ENCODE data around the gene ZBTB20.

ZBTB20 gene

GRCh38 chr3:114572364-114573062, 574.6 kb downstream of the ZBTB20 start:
- no peak for DNase-seq (ENCODE audit: low read depth)

GRCh38 chr3:114571363-114571762, 575.7 kb downstream of the ZBTB20 start:
- DNase-seq (ENCODE audit: low read depth) = no peak

GRCh38 chr3:114569186-114569585, 577.9 kb downstream of the ZBTB20 start:
- DNase-seq (ENCODE audit: low read depth) = no peak

DNA sequence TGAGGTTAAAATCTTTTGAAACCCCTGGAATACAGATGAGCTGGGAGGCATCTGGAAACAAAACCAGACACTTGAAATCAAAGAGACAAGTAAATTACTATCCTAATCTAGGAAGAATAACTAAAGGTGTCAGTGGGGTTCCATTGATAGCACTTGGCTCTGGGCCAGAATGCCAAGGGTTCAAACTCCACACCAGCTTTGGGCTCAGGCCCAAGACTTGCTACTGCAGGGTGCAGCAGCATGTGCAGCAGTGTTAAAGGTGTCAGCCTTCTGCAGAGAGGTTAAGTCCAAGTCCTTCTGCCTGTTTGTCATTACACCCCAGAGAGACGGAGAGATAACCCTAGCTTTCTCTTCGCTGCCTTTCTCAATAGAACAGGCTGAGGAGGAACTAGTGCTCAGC, 579.3 kb downstream of the ZBTB20 start:
- DNase-seq (ENCODE audit: low read depth) = no peak

- DNase-seq (ENCODE audit: low read depth) = no peak
Measured at GRCh38 chr3:114566767-114567166, 580.3 kb downstream of the ZBTB20 start.

GRCh38 chr3:114566162-114566755, 580.8 kb downstream of the ZBTB20 start:
- no peak for DNase-seq (ENCODE audit: low read depth)

- no peak for DNase-seq (ENCODE audit: low read depth)
Measured at GRCh38 chr3:114565216-114565615, 581.9 kb downstream of the ZBTB20 start.

GRCh38 chr3:114563720-114564119, 583.4 kb downstream of the ZBTB20 start:
- DNase-seq (ENCODE audit: low read depth) = no peak

GRCh38 chr3:114562557-114562956, 584.5 kb downstream of the ZBTB20 start:
- no peak for DNase-seq (ENCODE audit: low read depth)

- DNase-seq (ENCODE audit: low read depth) = no peak
Measured at GRCh38 chr3:114558271-114558670, 588.8 kb downstream of the ZBTB20 start.

- DNase-seq (ENCODE audit: low read depth) = no peak
Measured at GRCh38 chr3:114557791-114558190, 589.3 kb downstream of the ZBTB20 start.

GRCh38 chr3:114556657-114557213, 590.4 kb downstream of the ZBTB20 start:
- no peak for DNase-seq (ENCODE audit: low read depth)

DNA sequence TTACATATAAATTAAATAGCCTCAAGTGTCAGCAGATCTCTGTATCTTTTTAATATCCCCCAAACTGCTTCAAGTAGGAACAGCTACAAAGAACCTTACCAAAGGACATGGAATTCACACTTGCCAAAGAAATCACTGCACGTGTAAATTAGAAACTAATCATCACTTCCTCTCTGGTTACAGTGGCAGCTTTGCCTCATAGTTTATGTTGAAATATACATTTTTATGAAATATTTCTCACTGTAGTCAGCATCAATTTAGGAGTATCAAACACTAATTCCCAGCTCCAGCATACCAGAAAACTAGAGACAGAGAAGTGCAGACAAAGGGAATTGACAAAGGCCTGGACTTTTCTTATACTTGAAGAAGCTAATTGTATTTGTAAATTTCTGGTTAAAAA, 592.4 kb downstream of the ZBTB20 start:
- no peak for DNase-seq (ENCODE audit: low read depth)

DNA sequence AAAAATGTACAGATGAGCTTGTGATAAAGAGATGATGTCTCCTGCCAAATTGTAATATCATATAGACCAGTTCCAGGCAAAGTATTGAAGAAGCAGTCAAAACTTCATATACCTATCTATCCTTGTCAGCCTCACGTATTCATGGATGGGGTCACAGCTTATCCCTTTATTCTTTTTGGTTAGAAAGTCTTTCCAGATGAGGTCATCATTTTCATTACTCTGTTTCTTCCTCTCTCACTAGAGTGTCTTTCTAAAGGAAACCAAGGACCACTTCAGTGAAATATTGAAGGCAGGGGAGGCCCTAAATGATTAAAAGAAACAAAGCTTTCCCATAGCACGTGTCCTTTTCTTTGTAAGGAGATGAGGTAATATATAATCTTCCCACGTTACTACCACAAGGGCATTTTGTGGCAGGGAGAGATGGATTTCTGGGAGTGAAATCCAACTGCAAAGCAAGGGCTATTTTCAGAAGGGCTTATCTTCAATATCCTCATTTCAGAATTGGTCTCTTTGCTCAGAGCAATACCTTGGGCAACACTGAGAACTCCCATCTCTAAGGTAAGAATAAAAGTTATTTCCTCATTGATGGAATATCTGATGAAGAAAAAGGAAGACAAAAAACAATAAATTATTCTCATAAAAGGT, 593.0 kb downstream of the ZBTB20 start:
- no peak for DNase-seq (ENCODE audit: low read depth)

GRCh38 chr3:114552527-114552812, 594.6 kb downstream of the ZBTB20 start:
- DNase-seq (ENCODE audit: low read depth) = no peak

GRCh38 chr3:114551770-114552526, 595.1 kb downstream of the ZBTB20 start:
- no peak for DNase-seq (ENCODE audit: low read depth)

DNA sequence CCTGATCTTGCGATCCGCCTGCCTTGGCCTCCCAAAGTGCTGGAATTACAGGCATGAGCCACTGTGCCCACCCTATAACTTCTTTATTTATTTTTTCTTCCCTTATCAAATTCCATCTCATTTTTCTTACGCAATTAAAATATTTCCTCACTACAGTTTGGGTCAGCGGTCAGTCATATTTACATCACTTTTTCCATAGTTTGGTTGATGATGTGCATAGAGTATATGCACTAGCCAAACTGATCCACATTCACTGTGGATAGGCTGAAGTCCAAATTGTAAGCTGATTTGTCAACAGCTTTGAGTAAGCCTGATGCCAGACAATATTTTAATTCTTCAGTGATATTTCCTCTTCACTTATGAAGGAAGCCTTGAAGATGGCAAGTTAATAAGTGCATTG, 596.9 kb downstream of the ZBTB20 start:
- no peak for DNase-seq (ENCODE audit: low read depth)

GRCh38 chr3:114545193-114545592, 601.9 kb downstream of the ZBTB20 start:
- DNase-seq (ENCODE audit: low read depth) = no peak

DNA sequence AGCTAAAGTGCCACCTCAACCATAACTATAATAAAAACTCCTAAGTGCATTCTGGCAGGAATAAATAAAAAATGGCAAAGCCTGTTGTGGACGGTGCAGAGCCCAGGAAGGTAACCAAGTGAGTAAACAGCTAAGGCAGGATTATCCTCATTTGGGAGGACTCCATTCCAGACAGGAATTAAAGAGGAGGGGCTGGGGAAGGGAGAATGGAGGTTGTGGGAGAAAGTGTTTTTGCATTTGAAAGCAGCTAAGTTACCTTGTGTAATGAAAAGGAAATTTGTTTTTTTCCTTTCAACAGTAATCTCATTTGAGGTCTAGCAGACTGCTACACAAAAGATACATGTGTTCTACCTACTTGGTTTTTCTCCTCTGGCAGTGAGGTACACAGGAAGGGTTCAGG, 604.7 kb downstream of the ZBTB20 start:
- no peak for DNase-seq (ENCODE audit: low read depth)

DNA sequence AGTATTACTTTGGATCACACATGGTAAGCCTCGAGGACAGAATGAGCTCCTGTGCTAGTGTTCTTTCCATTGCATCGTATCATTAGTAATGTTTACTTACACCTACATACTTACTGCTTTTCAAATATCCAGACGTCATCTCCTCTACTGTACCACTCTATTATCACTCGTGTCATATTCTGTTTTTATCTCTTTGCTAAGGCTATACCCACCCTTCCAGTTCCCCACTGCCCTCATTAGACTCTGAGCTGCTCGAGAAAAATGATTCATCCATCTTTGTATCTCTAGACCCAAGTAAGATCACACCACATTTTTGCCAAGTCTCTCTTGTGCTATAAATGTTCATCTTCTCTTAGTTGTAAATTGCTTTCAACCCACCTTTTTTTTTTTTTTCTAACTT, 607.6 kb downstream of the ZBTB20 start:
- DNase-seq (ENCODE audit: low read depth) = no peak

DNA sequence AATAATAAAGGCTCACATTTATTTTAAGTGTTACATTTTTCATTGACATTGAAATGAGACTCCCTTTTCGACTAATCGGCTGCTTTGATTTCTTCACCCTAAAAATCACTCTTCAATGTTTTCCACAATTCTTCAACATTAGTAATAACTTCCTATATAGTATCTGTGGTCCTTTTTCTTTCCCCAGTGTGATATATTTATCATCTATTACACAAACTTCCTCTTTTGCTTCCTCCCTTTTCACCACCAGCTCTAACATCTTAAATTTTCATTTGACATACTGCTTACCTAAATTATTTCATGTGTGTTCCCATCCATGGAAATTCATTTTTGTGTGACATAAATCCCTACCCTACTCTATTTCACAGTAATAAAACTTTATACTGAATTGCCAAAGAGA, 608.9 kb downstream of the ZBTB20 start:
- no peak for DNase-seq (ENCODE audit: low read depth)

DNA sequence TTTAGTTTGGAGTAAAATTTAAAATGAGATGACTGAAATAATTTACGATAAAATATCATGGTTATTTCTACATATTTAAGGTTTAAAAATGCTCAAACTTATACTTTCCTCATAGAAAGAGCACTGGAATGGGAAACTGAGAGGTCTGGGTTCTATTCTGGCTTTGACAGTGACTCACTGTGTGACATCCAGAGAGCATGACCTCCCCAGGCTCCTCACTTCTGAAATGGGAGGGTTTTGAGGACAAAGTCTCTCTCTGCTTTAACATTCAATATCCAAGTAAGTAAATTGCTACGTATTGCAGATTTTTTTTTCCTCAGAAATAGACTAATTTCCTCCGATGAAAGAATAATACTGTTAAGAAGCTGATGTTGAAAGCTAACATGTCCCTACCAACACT, 618.6 kb downstream of the ZBTB20 start:
- DNase-seq (ENCODE audit: low read depth) = no peak
